HCT116 (cell line): ENCODE measurements around the gene CNN2. TPM values are rescaled to one million over a fixed set of nuclear protein-coding genes. Genes with fewer than 3 reads are reported as not detected.

Experiments used
- ATAC-seq: fragments of 200-7000 bp; cut with Tn5 transposase; 2 replicates; pipeline ENCODE4 v1.9.1; 2020; ENCODE audit warnings: mild to moderate bottlenecking, moderate library complexity
- BruUV-seq: library from RNA; stranded (reverse); fragments of 400-500 nt; replicated peaks from 2 replicates; lab custom pipeline; 2021; lab: Mats Ljungman, UMichigan
- CTCF ChIA-PET: fragments of 300-600 bp; sonication (Branson Sonifier 250); formaldehyde crosslinking; loops from one replicate; lab custom pipeline; 2021; ENCODE audit warnings: antibody characterized with exemption; lab: Charles Lee
- POLR2A ChIA-PET: fragments of 300-600, 350-600 bp; sonication (Branson Sonifier 250); formaldehyde crosslinking; loops from one replicate; lab custom pipeline; 2021; ENCODE audit warnings: antibody characterized with exemption; lab: Charles Lee
- RAD21 ChIA-PET, 2 experiments: fragments of 300-600 bp; sonication (Branson Sonifier 250); formaldehyde crosslinking; loops; one replicate each; lab custom pipeline; 2023; ENCODE audit warnings: low total read pairs in 2 of 2; ENCODE audit not compliant: uncharacterized antibody in 2 of 2, unreplicated experiment in 2 of 2, low non-redundant PET in 1 of 2; lab: Charles Lee
- DNase-seq: peaks from one replicate; pipeline ENCODE4 v3.0.0-alpha.2; 2010; ENCODE audit warnings: low read depth, low spot score
- H2AFZ ChIP-seq: fragments of 200-600 bp; shearing (Covaris generic), sonication (generic); 2 replicates; pipeline ENCODE4 v1.6.1; 2017; ENCODE audit warnings: low read depth, mixed run types, mixed read lengths, antibody characterized with exemption, low read length; ENCODE audit not compliant: poor library complexity, severe bottlenecking
- H3K27ac ChIP-seq: 2 replicates; pipeline ENCODE4 v1.5.1; 2012; ENCODE audit warnings: low read depth, low read length
- H3K27me3 ChIP-seq: fragments of 200-600 bp; sonication (generic); 2 replicates; pipeline ENCODE4 v1.6.1; 2016; ENCODE audit warnings: mixed run types, low read length, mixed read lengths; ENCODE audit not compliant: insufficient read depth
- H3K36me3 ChIP-seq, 2 experiments: fragments of 200-500 bp in 1 of 2; fragments of 200-600 bp in 1 of 2; sonication (Bioruptor generic) in 1 of 2; sonication (generic) in 1 of 2; 2 replicates each; pipeline versions ENCODE4 v1.5.1 to v1.6.1; 2014 to 2016; ENCODE audit warnings: low read length in 2 of 2, inconsistent platforms in 1 of 2, mixed read lengths in 1 of 2, mixed run types in 1 of 2; ENCODE audit not compliant: insufficient read depth in 2 of 2, control insufficient read depth in 1 of 2
- H3K4me1 ChIP-seq, 2 experiments: fragments of 200-600 bp in 1 of 2; sonication (generic) in 1 of 2; 2 replicates each; pipeline versions ENCODE4 v1.5.1 to v1.6.1; 2012 to 2017; ENCODE audit warnings: low read length in 2 of 2, inconsistent platforms in 1 of 2, mild to moderate bottlenecking in 1 of 2, mixed read lengths in 1 of 2, mixed run types in 1 of 2, moderate library complexity in 1 of 2; ENCODE audit not compliant: insufficient read depth in 2 of 2, control insufficient read depth in 1 of 2
- H3K4me2 ChIP-seq: fragments of 200-600 bp; sonication (generic); 2 replicates; pipeline ENCODE4 v1.6.1; 2017; ENCODE audit warnings: mixed run types, low read length, mixed read lengths
- H3K4me3 ChIP-seq, 2 experiments: fragments of 200-600 bp in 1 of 2; sonication (generic) in 1 of 2; replicated peaks in 1 of 2; 2 replicates each; pipeline ENCODE4 v1.5.1; 2011 to 2016; ENCODE audit warnings: low read length in 2 of 2, control low read depth in 1 of 2, low read depth in 1 of 2, mild to moderate bottlenecking in 1 of 2, mixed read lengths in 1 of 2, mixed run types in 1 of 2
- H3K79me2 ChIP-seq: fragments of 200-600 bp; sonication (generic); 2 replicates; pipeline ENCODE4 v1.6.1; 2017; ENCODE audit warnings: mild to moderate bottlenecking, mixed run types, low read length, moderate library complexity, mixed read lengths; ENCODE audit not compliant: insufficient read depth
- H3K9ac ChIP-seq: fragments of 200-600 bp; sonication (generic); 2 replicates; pipeline ENCODE4 v1.6.1; 2016; ENCODE audit warnings: low read length, mixed read lengths
- H3K9me2 ChIP-seq: fragments of 200-600 bp; sonication (generic), shearing (Covaris generic); 2 replicates; pipeline ENCODE4 v1.6.1; 2017; ENCODE audit warnings: mixed run types, mild to moderate bottlenecking, moderate library complexity; ENCODE audit not compliant: insufficient read depth
- H3K9me3 ChIP-seq, 2 experiments: fragments of 200-500 bp in 1 of 2; fragments of 200-600 bp in 1 of 2; sonication (Bioruptor generic) in 1 of 2; sonication (generic) in 1 of 2; 2 replicates each; pipeline ENCODE4 v1.6.1; 2014 to 2017; ENCODE audit warnings: low read length in 2 of 2, mixed read lengths in 2 of 2, inconsistent platforms in 1 of 2, low read depth in 1 of 2, mild to moderate bottlenecking in 1 of 2, mixed run types in 1 of 2, moderate library complexity in 1 of 2; ENCODE audit not compliant: control insufficient read depth in 1 of 2, insufficient read depth in 1 of 2
- H4K20me1 ChIP-seq: fragments of 200-600 bp; sonication (generic), shearing (Covaris generic); 2 replicates; pipeline ENCODE4 v1.6.1; 2017; ENCODE audit warnings: mixed run types, mild to moderate bottlenecking, moderate library complexity; ENCODE audit not compliant: insufficient read depth
- EGR1 ChIP-seq: IDR thresholded peaks from 2 replicates; pipeline ENCODE4 v1.6.1; 2012; ENCODE audit warnings: low read depth
- EZH2 ChIP-seq: fragments of 200-600 bp; sonication (generic); IDR thresholded peaks from 2 replicates; pipeline ENCODE4 v1.6.1; 2017; ENCODE audit warnings: antibody characterized with exemption, mixed run types
- POLR2A ChIP-seq: IDR thresholded peaks from 2 replicates; pipeline ENCODE4 v1.7.0; 2011; ENCODE audit warnings: borderline replicate concordance; ENCODE audit not compliant: insufficient read depth, insufficient read length; ENCODE audit errors: extremely low read depth
- POLR2AphosphoS5 ChIP-seq: IDR thresholded peaks from 2 replicates; pipeline ENCODE4 v1.6.1; 2011; ENCODE audit warnings: mild to moderate bottlenecking, low read depth, low read length, moderate library complexity
- RAD21 ChIP-seq: IDR thresholded peaks from 2 replicates; pipeline ENCODE4 v1.6.1; 2012; ENCODE audit warnings: low read depth, mild to moderate bottlenecking
- SRF ChIP-seq: IDR thresholded peaks from 2 replicates; pipeline ENCODE4 v1.6.1; 2012; ENCODE audit warnings: low read depth
- ZBTB33 ChIP-seq: IDR thresholded peaks from 2 replicates; pipeline ENCODE4 v1.6.1; 2011; ENCODE audit warnings: mild to moderate bottlenecking, low read length, moderate library complexity; ENCODE audit not compliant: insufficient replicate concordance; ENCODE audit errors: extremely low read depth
- intact Hi-C: fragments of 100-400 bp; cut with micrococcal nuclease; formaldehyde crosslinking; loops from 2 replicates; pipeline ENCODE4 v1.10.0; 2022
- total RNA-seq: library from RNA; stranded (reverse); gene quantifications from one replicate; pipeline ENCODE4 v1.2.1, GENCODE V29; 2021; ENCODE audit not compliant: unreplicated experiment

CNN2 gene
- total RNA-seq, 1 experiment from 2014 or later: 212 TPM

- no peaks in the 10 kb centered on the region; the same call in 1 of the 2 replicates for H3K79me2 ChIP-seq
- ChIA-PET CTCF (interaction anchor here (1.4 to 4.9 kb wide), 2 partner anchors 9 to 90 kb away, joined by 3 to 20 read pairs; partner anchors contain the start of gene WDR18), RAD21 (no interaction called here), POLR2A (interaction anchor here (1.2 kb wide), 1 partner anchor 8 kb away, joined by 8 read pairs; no protein-coding TSS in a partner anchor)
- H3K9ac ChIP-seq: no peak overlapping the region
- intact Hi-C loops: no loop called here
- H3K4me1 ChIP-seq: peaks cover 7 to 23% of the 10 kb centered on the region in 2 experiments
- no peak; the same call in 1 of the 2 replicates for ATAC-seq
- peaks cover 0 to 7% of the 10 kb centered on the region in 2 experiments; a peak in 1 of 4 replicates for H3K36me3 ChIP-seq
- no peaks in the 10 kb centered on the region for H3K9me2 ChIP-seq
- no peak for TF ChIP-seq SRF
- TF ChIP-seq EZH2: no peak
- TF ChIP-seq RAD21: no peak
- H3K9me3 ChIP-seq: no peaks in the 10 kb centered on the region
- H3K27me3 ChIP-seq: no peaks in the 10 kb centered on the region
- peak overlapping the region in 1 of 2 experiments; percentile 22; a peak in 2 of 4 replicates for H3K4me3 ChIP-seq
- no peak overlapping the region for H2AFZ ChIP-seq
- no peaks in the 10 kb centered on the region for H4K20me1 ChIP-seq
- BruUV-seq: no TSS peak
- H3K4me2 ChIP-seq: peak overlapping the region; percentile 47
- DNase-seq: no peak
- peak overlapping the region; percentile 50; the same call in 1 of the 2 replicates for H3K27ac ChIP-seq
Measured at GRCh38 chr19:1073956-1074517, 47.6 kb downstream of the CNN2 start.

- Histone ChIP-seq H3K4me2 (peak overlapping the region; percentile 65), H3K36me3 (peaks cover 0 to 7% of the 10 kb centered on the region in 2 experiments; a peak in 1 of 4 replicates), H3K9me2 (no peaks in the 10 kb centered on the region), H3K27me3 (no peaks in the 10 kb centered on the region), H3K4me3 (peak overlapping the region; percentile 30 to 32; a peak in 3 of 4 replicates), H4K20me1 (no peaks in the 10 kb centered on the region), H3K27ac (peak overlapping the region; percentile 50), H3K4me1 (peaks cover under 1 to 16% of the 10 kb centered on the region in 2 experiments), H2AFZ (no peak overlapping the region), H3K9me3 (no peaks in the 10 kb centered on the region), H3K9ac (no peak overlapping the region), H3K79me2 (no peaks in the 10 kb centered on the region)
- DNase-seq: no peak
- CTCF ChIA-PET: interaction anchor here (1.4 to 4.9 kb wide), 2 partner anchors 10 to 91 kb away, joined by 3 to 20 read pairs; partner anchors contain the start of gene WDR18
- TF ChIP-seq ZBTB33 (no peak), EGR1 (0 out of 2 replicates have a peak, but pooled peaks have one; percentile 36), RAD21 (no peak), POLR2AphosphoS5 (no peak), POLR2A (peak; percentile 19)
- intact Hi-C loops: no loop called here
- POLR2A ChIA-PET: interaction anchor here (0.7 to 1.2 kb wide), 3 partner anchors 9 to 33 kb away, joined by 3 to 8 read pairs (median 3); no protein-coding TSS in a partner anchor
- peak; percentile 80 for ATAC-seq
- no TSS peak for BruUV-seq
- RAD21 ChIA-PET: interaction anchor here in 1 of 2 experiments (0.7 kb wide), 1 partner anchor 150 kb away, joined by 3 read pairs; no protein-coding TSS in a partner anchor
Measured at GRCh38 chr19:1074544-1075283, 48.3 kb downstream of the CNN2 start.
